Lower lobe of right lung (tissue), 2 donors: ENCODE measurements around the gene ACADSB. TPM values are rescaled to one million over a fixed set of nuclear protein-coding genes. Genes with fewer than 3 reads are reported as not detected.

Experiments
- ATAC-seq, 2 donors: fragments of 200-7000 bp; cut with Tn5 transposase; one replicate each; pipeline ENCODE4 v1.9.1; 2020 to 2022; ENCODE audit warnings: mild to moderate bottlenecking in 2 of 2, moderate library complexity in 2 of 2
- DNase-seq: peaks from one replicate; pipeline ENCODE4 v3.0.0-alpha.2; 2020
- H3K27ac ChIP-seq: fragments of 200-600 bp; one replicate; pipeline ENCODE4 v1.8.0; 2022
- H3K27me3 ChIP-seq: fragments of 200-600 bp; one replicate; pipeline ENCODE4 v1.8.0; 2022; ENCODE audit warnings: low read depth
- H3K36me3 ChIP-seq: fragments of 200-600 bp; one replicate; pipeline ENCODE4 v1.8.0; 2022; ENCODE audit warnings: mild to moderate bottlenecking
- H3K4me1 ChIP-seq: fragments of 200-600 bp; one replicate; pipeline ENCODE4 v1.8.0; 2022
- H3K4me3 ChIP-seq: fragments of 200-600 bp; one replicate; pipeline ENCODE4 v1.8.0; 2022; ENCODE audit warnings: mild to moderate bottlenecking
- H3K9me3 ChIP-seq: fragments of 200-600 bp; one replicate; pipeline ENCODE4 v1.8.0; 2022
- intact Hi-C: fragments of 100-400 bp; cut with DNase I; formaldehyde crosslinking; loops from one replicate; pipeline ENCODE4 v1.11.0; 2022
- total RNA-seq: library from RNA; stranded (reverse); fragmentation: NEBNext Ultra II Directional; extraction: Animal tissue kit (Norgen Biotek cat#: 25700); gene quantifications from one replicate; pipeline ENCODE4 v1.2.1, GENCODE V29; 2021
- TF ChIP-seq, protein P1 (sequence below): fragments of 200-600 bp; IDR thresholded peaks from one replicate; pipeline ENCODE4 v1.8.0; 2022; ENCODE audit warnings: antibody characterized with exemption, mild to moderate bottlenecking
- donor health status: DM: no; HTN: yes; CAD: no; lungs with severe emphysema.

The ACADSB gene
- total RNA-seq, 1 donor from 2014 or later, result 24.0 TPM

GRCh38 chr10:123103944-123104343, 95.1 kb downstream of the ACADSB start:
- Histone ChIP-seq H3K4me3 (no peak overlapping the region), H3K27me3 (peaks cover 6% of the 10 kb centered on the region), H3K4me1 (no peaks in the 10 kb centered on the region), H3K27ac (no peak overlapping the region), H3K36me3 (no peaks in the 10 kb centered on the region), H3K9me3 (no peaks in the 10 kb centered on the region)
- ATAC-seq, result no peak
- intact Hi-C loops, result no loop called here
- TF ChIP-seq, protein P1, sequence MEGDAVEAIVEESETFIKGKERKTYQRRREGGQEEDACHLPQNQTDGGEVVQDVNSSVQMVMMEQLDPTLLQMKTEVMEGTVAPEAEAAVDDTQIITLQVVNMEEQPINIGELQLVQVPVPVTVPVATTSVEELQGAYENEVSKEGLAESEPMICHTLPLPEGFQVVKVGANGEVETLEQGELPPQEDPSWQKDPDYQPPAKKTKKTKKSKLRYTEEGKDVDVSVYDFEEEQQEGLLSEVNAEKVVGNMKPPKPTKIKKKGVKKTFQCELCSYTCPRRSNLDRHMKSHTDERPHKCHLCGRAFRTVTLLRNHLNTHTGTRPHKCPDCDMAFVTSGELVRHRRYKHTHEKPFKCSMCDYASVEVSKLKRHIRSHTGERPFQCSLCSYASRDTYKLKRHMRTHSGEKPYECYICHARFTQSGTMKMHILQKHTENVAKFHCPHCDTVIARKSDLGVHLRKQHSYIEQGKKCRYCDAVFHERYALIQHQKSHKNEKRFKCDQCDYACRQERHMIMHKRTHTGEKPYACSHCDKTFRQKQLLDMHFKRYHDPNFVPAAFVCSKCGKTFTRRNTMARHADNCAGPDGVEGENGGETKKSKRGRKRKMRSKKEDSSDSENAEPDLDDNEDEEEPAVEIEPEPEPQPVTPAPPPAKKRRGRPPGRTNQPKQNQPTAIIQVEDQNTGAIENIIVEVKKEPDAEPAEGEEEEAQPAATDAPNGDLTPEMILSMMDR, result no peak
- DNase-seq, result no peak

Other genes starting within 250 kb of the ACADSB start
- gene CUZD1, start 163.1 kb upstream of the ACADSB start, total RNA-seq, result 0.56 TPM
- gene FAM24B, start 129.4 kb upstream of the ACADSB start, total RNA-seq, result 3.8 TPM
- gene FAM24A, start 98.4 kb upstream of the ACADSB start, total RNA-seq, result not detected
- gene C10orf88, start 54.8 kb upstream of the ACADSB start, total RNA-seq, result 7.0 TPM
- gene PSTK, start 28.6 kb upstream of the ACADSB start, total RNA-seq, result 2.8 TPM
- gene IKZF5, start 211 bp upstream of the ACADSB start, total RNA-seq, result 20.1 TPM
- not detected for gene HMX3, start 127.0 kb downstream of the ACADSB start, total RNA-seq
- gene HMX2, start 139.1 kb downstream of the ACADSB start, total RNA-seq, result not detected
- 67.3 TPM for gene BUB3, start 145.4 kb downstream of the ACADSB start, total RNA-seq